Upper lobe of right lung (tissue), 1 donor: ENCODE results near the gene SHTN1. TPM values are rescaled to one million over a fixed set of nuclear protein-coding genes. Genes with fewer than 3 reads are reported as not detected.

Source experiments
- ATAC-seq: fragments of 200-7000 bp; cut with Tn5 transposase; one replicate; pipeline ENCODE4 v1.9.1; 2020; ENCODE audit warnings: mild to moderate bottlenecking, moderate library complexity
- DNase-seq: peaks from one replicate; pipeline ENCODE4 v3.0.0-alpha.2; 2020
- H3K27ac ChIP-seq: fragments of 200-600 bp; one replicate; pipeline ENCODE4 v1.8.0; 2022
- H3K27me3 ChIP-seq: fragments of 200-600 bp; one replicate; pipeline ENCODE4 v1.8.0; 2022; ENCODE audit warnings: mild to moderate bottlenecking
- H3K36me3 ChIP-seq: fragments of 200-600 bp; one replicate; pipeline ENCODE4 v1.8.0; 2022
- H3K4me1 ChIP-seq: fragments of 200-600 bp; one replicate; pipeline ENCODE4 v1.8.0; 2022
- H3K4me3 ChIP-seq: fragments of 200-600 bp; one replicate; pipeline ENCODE4 v1.8.0; 2022; ENCODE audit warnings: mild to moderate bottlenecking
- H3K9me3 ChIP-seq: fragments of 200-600 bp; one replicate; pipeline ENCODE4 v1.8.0; 2022
- intact Hi-C: fragments of 100-400 bp; cut with DNase I; formaldehyde crosslinking; loops from one replicate; pipeline ENCODE4 v1.11.0; 2022
- total RNA-seq: library from RNA; stranded (reverse); fragmentation: NEBNext Ultra II Directional; extraction: Animal tissue kit (Norgen Biotek cat#: 25700); gene quantifications from one replicate; pipeline ENCODE4 v1.2.1, GENCODE V29; 2021
- TF ChIP-seq, protein P1 (sequence below): fragments of 200-600 bp; IDR thresholded peaks from one replicate; pipeline ENCODE4 v1.8.0; 2022; ENCODE audit warnings: antibody characterized with exemption
- donor health status: DM: no; HTN: yes; CAD: no; lungs with severe emphysema.

SHTN1 gene
- total RNA-seq, 1 donor from 2014 or later: 40.4 TPM

- Histone ChIP-seq H3K27me3 (peaks cover 15% of the 10 kb centered on the region), H3K9me3 (no peaks in the 10 kb centered on the region), H3K4me3 (no peak overlapping the region), H3K27ac (no peak overlapping the region), H3K4me1 (peaks cover 4% of the 10 kb centered on the region), H3K36me3 (no peaks in the 10 kb centered on the region)
- TF ChIP-seq, protein P1, sequence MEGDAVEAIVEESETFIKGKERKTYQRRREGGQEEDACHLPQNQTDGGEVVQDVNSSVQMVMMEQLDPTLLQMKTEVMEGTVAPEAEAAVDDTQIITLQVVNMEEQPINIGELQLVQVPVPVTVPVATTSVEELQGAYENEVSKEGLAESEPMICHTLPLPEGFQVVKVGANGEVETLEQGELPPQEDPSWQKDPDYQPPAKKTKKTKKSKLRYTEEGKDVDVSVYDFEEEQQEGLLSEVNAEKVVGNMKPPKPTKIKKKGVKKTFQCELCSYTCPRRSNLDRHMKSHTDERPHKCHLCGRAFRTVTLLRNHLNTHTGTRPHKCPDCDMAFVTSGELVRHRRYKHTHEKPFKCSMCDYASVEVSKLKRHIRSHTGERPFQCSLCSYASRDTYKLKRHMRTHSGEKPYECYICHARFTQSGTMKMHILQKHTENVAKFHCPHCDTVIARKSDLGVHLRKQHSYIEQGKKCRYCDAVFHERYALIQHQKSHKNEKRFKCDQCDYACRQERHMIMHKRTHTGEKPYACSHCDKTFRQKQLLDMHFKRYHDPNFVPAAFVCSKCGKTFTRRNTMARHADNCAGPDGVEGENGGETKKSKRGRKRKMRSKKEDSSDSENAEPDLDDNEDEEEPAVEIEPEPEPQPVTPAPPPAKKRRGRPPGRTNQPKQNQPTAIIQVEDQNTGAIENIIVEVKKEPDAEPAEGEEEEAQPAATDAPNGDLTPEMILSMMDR: no peak
- intact Hi-C loops: no loop called here
- DNase-seq (no peak), ATAC-seq (no peak)
Observed at GRCh38 chr10:116845823-116846222, 159.2 kb downstream of the SHTN1 start.

- TF ChIP-seq, protein P1: no peak
- H3K4me3 ChIP-seq: no peak overlapping the region
- H3K36me3 ChIP-seq: no peaks in the 10 kb centered on the region
- H3K4me1 ChIP-seq: no peaks in the 10 kb centered on the region
- intact Hi-C loops: no loop called here
- H3K27ac ChIP-seq: no peak overlapping the region
- DNase-seq: no peak
- no peak for ATAC-seq
- H3K9me3 ChIP-seq: no peaks in the 10 kb centered on the region
- H3K27me3 ChIP-seq: no peaks in the 10 kb centered on the region
Observed at GRCh38 chr10:116840389-116841075, 164.5 kb downstream of the SHTN1 start.

DNA sequence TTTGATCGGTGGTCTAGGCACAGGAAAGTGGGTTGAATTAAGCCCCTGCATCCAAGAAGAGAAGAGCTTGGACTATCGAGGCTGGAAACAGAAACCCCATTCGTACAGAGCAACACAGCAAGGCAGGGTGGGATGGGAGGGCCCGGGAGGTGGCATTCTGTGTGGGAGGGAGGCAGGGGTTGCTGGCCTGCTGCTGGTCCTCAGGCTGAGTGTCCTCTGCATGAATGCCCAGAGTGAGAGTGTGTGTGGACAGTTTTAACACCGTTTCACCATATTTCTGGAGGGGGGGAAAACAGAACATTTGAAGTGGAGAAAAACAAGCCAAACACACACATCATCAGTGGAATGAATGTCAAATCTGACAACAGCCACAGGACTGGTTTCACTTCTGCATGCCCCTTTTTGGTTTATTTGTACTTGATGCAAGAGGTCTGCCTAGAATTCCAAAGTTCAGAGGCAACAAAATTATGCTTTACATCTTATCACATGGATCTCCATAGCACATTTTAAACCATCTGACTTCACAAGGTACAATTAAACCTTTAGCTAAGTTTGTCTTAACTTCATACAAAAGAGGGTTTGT, 166.8 kb downstream of the SHTN1 start:
- Histone ChIP-seq H3K27ac (no peak overlapping the region), H3K9me3 (no peaks in the 10 kb centered on the region), H3K4me1 (no peaks in the 10 kb centered on the region), H3K36me3 (no peaks in the 10 kb centered on the region), H3K4me3 (no peak overlapping the region), H3K27me3 (no peaks in the 10 kb centered on the region)
- DNase-seq: no peak
- intact Hi-C loops: no loop called here
- TF ChIP-seq, protein P1: no peak
- no peak for ATAC-seq

DNA sequence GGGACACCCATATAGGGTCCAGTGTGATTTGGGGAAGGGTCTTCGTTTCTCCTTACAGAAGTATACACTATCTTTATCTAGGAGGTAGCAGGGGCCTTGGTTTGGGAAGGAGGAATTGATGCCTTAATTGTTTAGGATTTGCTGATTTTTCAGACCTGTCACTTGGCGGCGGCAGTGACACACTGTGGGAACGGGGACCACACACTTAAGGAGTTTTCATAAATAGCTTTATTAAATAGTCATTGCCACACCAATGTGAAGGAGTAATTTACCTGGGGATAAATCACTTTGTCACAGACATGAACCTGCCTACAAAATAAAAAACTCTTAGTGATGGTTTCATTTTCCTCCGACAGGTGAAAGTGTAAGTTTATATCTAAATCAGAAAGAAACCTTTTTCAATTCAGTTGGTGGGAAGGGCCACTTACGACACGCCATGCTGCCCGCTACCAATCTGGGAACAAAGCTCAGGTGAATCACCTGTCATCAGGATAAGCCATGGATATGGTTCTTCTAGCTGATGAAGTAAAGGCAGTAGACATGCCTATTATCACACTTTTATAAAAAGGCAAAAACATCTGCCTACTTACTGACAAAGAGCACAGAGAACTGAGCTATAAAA, 168.0 kb downstream of the SHTN1 start:
- H3K36me3 ChIP-seq: no peaks in the 10 kb centered on the region

DNA sequence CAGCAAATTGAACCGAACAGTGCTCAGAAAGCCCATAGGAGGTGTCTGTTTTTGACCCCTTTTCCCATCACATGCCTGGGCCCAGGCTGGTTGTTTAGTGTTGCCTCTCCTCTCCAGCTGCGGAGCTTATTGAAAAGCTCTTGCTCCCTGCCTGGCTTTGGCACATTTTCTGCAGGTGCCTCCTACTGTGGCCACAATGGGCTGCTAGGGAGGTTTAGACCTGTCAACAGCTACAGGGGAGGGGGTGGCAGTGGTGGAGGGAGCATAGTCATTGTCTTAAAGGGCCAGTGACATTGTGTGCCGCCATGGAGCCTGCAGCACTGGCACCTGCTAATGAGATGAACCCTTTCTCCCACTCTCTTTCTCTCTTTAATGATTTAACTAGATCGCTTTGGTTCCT, 168.9 kb downstream of the SHTN1 start:
- TF ChIP-seq, protein P1: no peak
- H3K36me3 ChIP-seq: no peaks in the 10 kb centered on the region
- intact Hi-C loops: no loop called here
- no peak for ATAC-seq
- no peaks in the 10 kb centered on the region for H3K9me3 ChIP-seq
- no peak overlapping the region for H3K4me3 ChIP-seq
- no peak for DNase-seq
- H3K27ac ChIP-seq: no peak overlapping the region
- no peaks in the 10 kb centered on the region for H3K27me3 ChIP-seq
- no peaks in the 10 kb centered on the region for H3K4me1 ChIP-seq

More for the DNA sequence above, 168.0 kb downstream of the SHTN1 start:
- intact Hi-C loops: no loop called here
- Histone ChIP-seq H3K4me1 (no peaks in the 10 kb centered on the region), H3K4me3 (no peak overlapping the region), H3K27me3 (no peaks in the 10 kb centered on the region), H3K9me3 (no peaks in the 10 kb centered on the region), H3K27ac (no peak overlapping the region)
- TF ChIP-seq, protein P1: no peak
- ATAC-seq (no peak), DNase-seq (no peak)
